MM.1S (cell line): ENCODE data around the gene TMEM258.

ENCODE experiments used
- DNase-seq: peaks from one replicate; pipeline ENCODE4 v3.0.0-alpha.2; 2015
- H2AFZ ChIP-seq: fragments of 300-600 bp; sonication (generic); 2 replicates; pipeline ENCODE4 v1.6.0; 2016; ENCODE audit warnings: antibody characterized with exemption, low read length
- H3F3A ChIP-seq: fragments of 300-600 bp; sonication (generic); 2 replicates; pipeline ENCODE4 v1.6.1; 2016; ENCODE audit warnings: mild to moderate bottlenecking, antibody characterized with exemption, low read length, moderate library complexity, mixed read lengths; ENCODE audit not compliant: insufficient read depth
- H3K27ac ChIP-seq: fragments of 300-600 bp; sonication (generic); 2 replicates; pipeline ENCODE4 v1.5.1; 2016; ENCODE audit warnings: mild to moderate bottlenecking, low read length
- H3K27me3 ChIP-seq: fragments of 300-600 bp; sonication (generic); replicated peaks from 2 replicates; pipeline ENCODE4 v1.6.0; 2016; ENCODE audit warnings: low read length; ENCODE audit not compliant: insufficient read depth
- H3K36me3 ChIP-seq: fragments of 300-600 bp; sonication (generic); replicated peaks from 2 replicates; pipeline ENCODE4 v1.6.1; 2016; ENCODE audit warnings: mild to moderate bottlenecking, low read length, mixed read lengths; ENCODE audit not compliant: insufficient read depth
- H3K4me1 ChIP-seq: fragments of 300-600 bp; sonication (generic); 2 replicates; pipeline ENCODE4 v1.6.1; 2016; ENCODE audit warnings: low read length, mixed read lengths
- H3K4me2 ChIP-seq: fragments of 300-600 bp; sonication (generic); 2 replicates; pipeline ENCODE4 v1.6.0; 2016; ENCODE audit warnings: low read depth, low read length
- H3K4me3 ChIP-seq: fragments of 300-600 bp; sonication (generic); 2 replicates; pipeline ENCODE4 v1.5.1; 2016; ENCODE audit warnings: low read length, mixed read lengths
- H3K79me2 ChIP-seq: fragments of 300-600 bp; sonication (generic); 2 replicates; pipeline ENCODE4 v1.6.1; 2016; ENCODE audit warnings: mixed run types, low read length, mixed read lengths
- H3K9ac ChIP-seq: fragments of 300-600 bp; sonication (generic); 2 replicates; pipeline ENCODE4 v1.6.1; 2016; ENCODE audit warnings: low read length, mixed read lengths
- H3K9me2 ChIP-seq: fragments of 300-600 bp; sonication (generic); replicated peaks from 2 replicates; pipeline ENCODE4 v1.6.1; 2016; ENCODE audit warnings: mild to moderate bottlenecking, low read length, mixed read lengths; ENCODE audit not compliant: insufficient read depth
- H3K9me3 ChIP-seq: fragments of 300-600 bp; sonication (generic); replicated peaks from 2 replicates; pipeline ENCODE4 v1.6.1; 2016; ENCODE audit warnings: mild to moderate bottlenecking, low read length, mixed read lengths; ENCODE audit not compliant: insufficient read depth
- H4K20me1 ChIP-seq: fragments of 300-600 bp; sonication (generic); 2 replicates; pipeline ENCODE4 v1.6.1; 2016; ENCODE audit warnings: mild to moderate bottlenecking, low read length, moderate library complexity, mixed read lengths; ENCODE audit not compliant: insufficient read depth
- EZH2 ChIP-seq: fragments of 300-600 bp; sonication (generic); optimal IDR thresholded peaks from 2 replicates; pipeline ENCODE3; 2017; ENCODE audit warnings: low read depth, mild to moderate bottlenecking, antibody characterized with exemption, low read length, mixed read lengths
- EZH2phosphoT487 ChIP-seq: fragments of 300-600 bp; sonication (generic); IDR thresholded peaks from 2 replicates; pipeline ENCODE4 v1.6.1; 2018; ENCODE audit warnings: antibody characterized with exemption, low read length
- TF ChIP-seq, protein P1 (sequence below): fragments of 300-600 bp; sonication (generic); IDR thresholded peaks from 2 replicates; pipeline ENCODE4 v1.5.1; 2016; ENCODE audit warnings: antibody characterized with exemption, low read length, mixed read lengths

Gene TMEM258

GRCh38 chr11:61744181-61744580 is 48.2 kb downstream of the TMEM258 start:
- no peak overlapping the region for H3K4me3 ChIP-seq
- peaks cover 75% of the 10 kb centered on the region for H3K27me3 ChIP-seq
- no peaks in the 10 kb centered on the region for H3K36me3 ChIP-seq
- H3K9ac ChIP-seq = no peak overlapping the region
- DNase-seq = no peak
- no peak overlapping the region for H3K27ac ChIP-seq
- no peaks in the 10 kb centered on the region for H3F3A ChIP-seq
- H2AFZ ChIP-seq = no peak overlapping the region
- no peak overlapping the region for H3K4me2 ChIP-seq
- H3K79me2 ChIP-seq = no peaks in the 10 kb centered on the region
- H3K9me3 ChIP-seq = no peaks in the 10 kb centered on the region
- no peaks in the 10 kb centered on the region for H3K9me2 ChIP-seq
- no peaks in the 10 kb centered on the region for H3K4me1 ChIP-seq
- TF ChIP-seq EZH2 (no peak), EZH2phosphoT487 (no peak)
- TF ChIP-seq, protein P1, sequence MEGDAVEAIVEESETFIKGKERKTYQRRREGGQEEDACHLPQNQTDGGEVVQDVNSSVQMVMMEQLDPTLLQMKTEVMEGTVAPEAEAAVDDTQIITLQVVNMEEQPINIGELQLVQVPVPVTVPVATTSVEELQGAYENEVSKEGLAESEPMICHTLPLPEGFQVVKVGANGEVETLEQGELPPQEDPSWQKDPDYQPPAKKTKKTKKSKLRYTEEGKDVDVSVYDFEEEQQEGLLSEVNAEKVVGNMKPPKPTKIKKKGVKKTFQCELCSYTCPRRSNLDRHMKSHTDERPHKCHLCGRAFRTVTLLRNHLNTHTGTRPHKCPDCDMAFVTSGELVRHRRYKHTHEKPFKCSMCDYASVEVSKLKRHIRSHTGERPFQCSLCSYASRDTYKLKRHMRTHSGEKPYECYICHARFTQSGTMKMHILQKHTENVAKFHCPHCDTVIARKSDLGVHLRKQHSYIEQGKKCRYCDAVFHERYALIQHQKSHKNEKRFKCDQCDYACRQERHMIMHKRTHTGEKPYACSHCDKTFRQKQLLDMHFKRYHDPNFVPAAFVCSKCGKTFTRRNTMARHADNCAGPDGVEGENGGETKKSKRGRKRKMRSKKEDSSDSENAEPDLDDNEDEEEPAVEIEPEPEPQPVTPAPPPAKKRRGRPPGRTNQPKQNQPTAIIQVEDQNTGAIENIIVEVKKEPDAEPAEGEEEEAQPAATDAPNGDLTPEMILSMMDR = no peak
- no peaks in the 10 kb centered on the region for H4K20me1 ChIP-seq

DNA sequence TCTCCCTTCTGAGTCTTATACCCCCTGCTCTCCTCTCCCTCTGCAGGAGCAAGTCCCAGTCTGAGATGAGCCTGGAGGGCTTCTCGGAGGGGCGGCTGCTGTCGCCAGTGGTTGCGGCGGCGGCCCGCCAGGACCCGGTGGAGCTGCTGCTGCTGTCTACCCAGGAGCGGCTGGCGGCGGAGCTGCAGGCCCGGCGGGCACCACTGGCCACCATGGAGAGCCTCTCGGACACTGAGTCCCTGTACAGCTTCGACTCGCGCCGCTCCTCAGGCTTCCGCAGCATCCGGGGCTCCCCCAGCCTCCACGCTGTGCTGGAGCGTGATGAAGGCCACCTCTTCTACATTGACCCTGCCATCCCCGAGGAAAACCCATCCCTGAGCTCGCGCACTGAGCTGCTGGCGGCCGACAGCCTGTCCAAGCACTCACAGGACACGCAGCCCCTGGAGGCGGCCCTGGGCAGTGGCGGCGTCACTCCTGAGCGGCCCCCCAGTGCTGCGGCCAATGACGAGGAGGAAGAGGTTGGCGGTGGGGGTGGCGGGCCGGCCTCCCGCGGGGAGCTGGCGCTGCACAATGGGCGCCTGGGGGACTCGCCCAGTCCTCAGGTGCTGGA is 48.8 kb downstream of the TMEM258 start:
- no peak for DNase-seq
- Histone ChIP-seq H3K4me2 (no peak overlapping the region), H3K27ac (no peak overlapping the region), H3F3A (no peaks in the 10 kb centered on the region), H3K27me3 (peaks cover 69% of the 10 kb centered on the region), H3K4me3 (no peak overlapping the region), H3K79me2 (no peaks in the 10 kb centered on the region), H3K36me3 (no peaks in the 10 kb centered on the region), H3K9me3 (no peaks in the 10 kb centered on the region), H3K9ac (no peak overlapping the region), H3K9me2 (no peaks in the 10 kb centered on the region), H3K4me1 (no peaks in the 10 kb centered on the region), H4K20me1 (no peaks in the 10 kb centered on the region), H2AFZ (no peak overlapping the region)
- TF ChIP-seq, protein P1 = no peak
- peak; percentile 8; the same call in 1 of the 2 replicates for TF ChIP-seq EZH2phosphoT487

- no peak overlapping the region for H2AFZ ChIP-seq
- H3K79me2 ChIP-seq = no peaks in the 10 kb centered on the region
- H3K4me1 ChIP-seq = no peaks in the 10 kb centered on the region
- H3K27me3 ChIP-seq = peaks cover 74% of the 10 kb centered on the region
- H3K9me2 ChIP-seq = no peaks in the 10 kb centered on the region
- TF ChIP-seq EZH2 = no peak
- TF ChIP-seq, protein P1 = no peak
- TF ChIP-seq EZH2phosphoT487 = no peak
- H3K36me3 ChIP-seq = no peaks in the 10 kb centered on the region
- H3K4me2 ChIP-seq = no peak overlapping the region
- no peak for DNase-seq
- no peak overlapping the region for H3K9ac ChIP-seq
- no peak overlapping the region for H3K27ac ChIP-seq
- H3K4me3 ChIP-seq = no peak overlapping the region
- no peaks in the 10 kb centered on the region for H3K9me3 ChIP-seq
- H3F3A ChIP-seq = no peaks in the 10 kb centered on the region
- no peaks in the 10 kb centered on the region for H4K20me1 ChIP-seq
Observed at GRCh38 chr11:61742391-61742790, 50.0 kb downstream of the TMEM258 start.
